HL-60 (cell line): ENCODE data around the gene RYR2.

Source experiments
- DNase-seq, 2 experiments: peaks; one replicate each; pipeline ENCODE4 v3.0.0-alpha.2; 2010 to 2020; ENCODE audit warnings: low read depth in 1 of 2, low spot score in 1 of 2
- H3K27ac ChIP-seq: fragments of 250-450 bp; sonication (Bioruptor Pico); replicated peaks from 2 replicates; pipeline ENCODE4 v1.5.1; 2020; ENCODE audit warnings: mild to moderate bottlenecking, moderate library complexity
- H3K27me3 ChIP-seq: fragments of 250-450 bp; sonication (Bioruptor Pico); 2 replicates; pipeline ENCODE4 v1.5.1; 2021; ENCODE audit warnings: mild to moderate bottlenecking, moderate library complexity; ENCODE audit not compliant: insufficient read depth, poor library complexity, severe bottlenecking
- H3K4me3 ChIP-seq: replicated peaks from 2 replicates; pipeline ENCODE4 v1.5.1; 2011; ENCODE audit warnings: mild to moderate bottlenecking, control low read depth, low read length; ENCODE audit not compliant: insufficient read depth
- CTCF ChIP-seq: IDR thresholded peaks from one replicate; pipeline ENCODE4 v1.5.1; 2011; ENCODE audit warnings: low read length, control low read depth, inconsistent platforms; ENCODE audit not compliant: insufficient read depth
- GABPA ChIP-seq: IDR thresholded peaks from 2 replicates; pipeline ENCODE4 v1.6.1; 2012; ENCODE audit warnings: low read depth
- POLR2AphosphoS5 ChIP-seq: IDR thresholded peaks from 2 replicates; pipeline ENCODE4 v1.6.1; 2012; ENCODE audit warnings: low read depth
- REST ChIP-seq: IDR thresholded peaks from 2 replicates; pipeline ENCODE4 v1.6.1; 2012; ENCODE audit warnings: low read depth; ENCODE audit not compliant: insufficient replicate concordance
- SPI1 ChIP-seq: IDR thresholded peaks from 2 replicates; pipeline ENCODE4 v1.6.1; 2012; ENCODE audit warnings: low read depth, mild to moderate bottlenecking, borderline replicate concordance

The RYR2 gene

GRCh38 chr1:237041461-237041794, 556 bp upstream of the RYR2 start:
- peaks cover 39% of the 10 kb centered on the region for H3K27me3 ChIP-seq
- TF ChIP-seq REST (no peak), CTCF (no peak), GABPA (no peak), SPI1 (no peak), POLR2AphosphoS5 (no peak)
- no peak for DNase-seq
- H3K4me3 ChIP-seq = no peak overlapping the region
- H3K27ac ChIP-seq = no peak overlapping the region

DNA sequence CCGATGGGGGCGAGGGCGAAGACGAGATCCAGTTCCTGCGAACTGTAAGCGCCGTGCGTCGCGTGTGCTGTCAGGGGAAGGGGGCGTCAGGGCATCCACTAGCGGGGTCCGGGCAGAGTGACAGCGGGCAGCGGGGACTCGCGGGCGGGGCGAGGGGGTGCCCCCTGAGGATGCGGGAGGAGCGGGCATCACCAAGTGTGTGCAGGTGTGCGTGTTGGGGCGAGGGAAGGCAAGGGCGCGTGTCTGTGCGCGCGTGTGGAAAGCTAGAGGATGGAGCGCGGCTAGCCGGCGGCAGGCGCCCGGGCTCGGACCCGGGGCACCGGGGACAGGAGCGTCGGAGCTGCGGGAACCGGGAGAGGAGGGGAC, 525 bp downstream of the RYR2 start:
- no peak for DNase-seq

More for the DNA sequence above, 525 bp downstream of the RYR2 start:
- Histone ChIP-seq H3K4me3 (no peak overlapping the region), H3K27me3 (peaks cover 41% of the 10 kb centered on the region), H3K27ac (no peak overlapping the region)
- TF ChIP-seq CTCF (no peak), GABPA (no peak), REST (no peak), POLR2AphosphoS5 (no peak), SPI1 (no peak)
